Measurements from ENCODE around the gene ZNF608.

The ZNF608 gene

GRCh38 chr5:124696898-124697297 is 49.5 kb downstream of the ZNF608 start:
- Histone ChIP-seq H3K9me2 (replicated peaks; ENCODE audit: insufficient read depth, low read length) (no peaks in the 10 kb centered on the region), H3K9ac (ENCODE audit: low read length) (no peak overlapping the region), H3K36me3 (ENCODE audit: low read length) (peaks cover 16% of the 10 kb centered on the region), H3K79me2 (ENCODE audit: insufficient read depth, low read length) (peaks cover 97% of the 10 kb centered on the region), H2AFZ (ENCODE audit: low read depth, low read length, severe bottlenecking) (no peak overlapping the region), H3K27ac (ENCODE audit: low read depth, low read length) (no peak overlapping the region), H4K20me1 (ENCODE audit: low read depth, low read length) (no peaks in the 10 kb centered on the region), H3K4me2 (ENCODE audit: low read depth, low read length, poor library complexity, severe bottlenecking) (no peak overlapping the region), H3F3A (ENCODE audit: insufficient read depth) (peaks cover 7% of the 10 kb centered on the region; the same call in 1 of the 2 replicates), H3K9me3 (ENCODE audit: insufficient read depth, low read length) (no peaks in the 10 kb centered on the region), H3K27me3 (ENCODE audit: low read length) (no peaks in the 10 kb centered on the region), H3K4me3 (ENCODE audit: insufficient read depth, low read length, poor library complexity, severe bottlenecking) (no peak overlapping the region)
- no peak for TF ChIP-seq EZH2phosphoT487 (conservative IDR thresholded peaks at IDR 0.05; ENCODE audit: low read length)
- TF ChIP-seq, protein P1, sequence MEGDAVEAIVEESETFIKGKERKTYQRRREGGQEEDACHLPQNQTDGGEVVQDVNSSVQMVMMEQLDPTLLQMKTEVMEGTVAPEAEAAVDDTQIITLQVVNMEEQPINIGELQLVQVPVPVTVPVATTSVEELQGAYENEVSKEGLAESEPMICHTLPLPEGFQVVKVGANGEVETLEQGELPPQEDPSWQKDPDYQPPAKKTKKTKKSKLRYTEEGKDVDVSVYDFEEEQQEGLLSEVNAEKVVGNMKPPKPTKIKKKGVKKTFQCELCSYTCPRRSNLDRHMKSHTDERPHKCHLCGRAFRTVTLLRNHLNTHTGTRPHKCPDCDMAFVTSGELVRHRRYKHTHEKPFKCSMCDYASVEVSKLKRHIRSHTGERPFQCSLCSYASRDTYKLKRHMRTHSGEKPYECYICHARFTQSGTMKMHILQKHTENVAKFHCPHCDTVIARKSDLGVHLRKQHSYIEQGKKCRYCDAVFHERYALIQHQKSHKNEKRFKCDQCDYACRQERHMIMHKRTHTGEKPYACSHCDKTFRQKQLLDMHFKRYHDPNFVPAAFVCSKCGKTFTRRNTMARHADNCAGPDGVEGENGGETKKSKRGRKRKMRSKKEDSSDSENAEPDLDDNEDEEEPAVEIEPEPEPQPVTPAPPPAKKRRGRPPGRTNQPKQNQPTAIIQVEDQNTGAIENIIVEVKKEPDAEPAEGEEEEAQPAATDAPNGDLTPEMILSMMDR (IDR thresholded peaks at IDR 0.05; ENCODE audit: insufficient read depth, low read length, poor library complexity, severe bottlenecking) = no peak

Data from SU-DHL-6 (cell line).